ENCODE results near the gene FANCL.
"Not testable (repeated sequence)": the region's sequence is repeated elsewhere in the genome, so short reads cannot be mapped to it uniquely, and the experiment has no call there.

FANCL gene

DNA sequence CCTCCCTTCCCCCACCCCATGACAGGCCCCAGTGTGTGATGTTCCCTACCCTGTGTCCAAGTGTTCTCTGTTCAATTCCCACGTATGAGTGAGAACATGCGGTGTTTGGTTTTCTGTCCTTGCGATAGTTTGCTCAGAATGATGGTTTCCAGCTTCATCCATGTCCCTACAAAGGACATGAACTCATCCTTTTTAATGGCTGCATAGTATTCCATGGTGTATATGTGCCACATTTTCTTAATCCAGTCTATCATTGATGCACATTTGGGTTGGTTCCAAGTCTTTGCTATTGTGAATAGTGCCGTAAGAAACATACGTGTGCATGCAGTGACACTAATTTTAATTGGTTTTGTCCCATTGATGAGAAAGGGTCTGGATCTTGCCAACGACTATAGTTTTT lies 95.4 kb downstream of the FANCL start:
- DNase-seq (ENCODE audit: low spot score) = not testable (repeated sequence)

GRCh38 chr2:58140508-58141072 lies 100.5 kb downstream of the FANCL start:
- DNase-seq (ENCODE audit: low spot score) = peak; percentile 44

GRCh38 chr2:58138396-58139030 lies 102.6 kb downstream of the FANCL start:
- no peak for DNase-seq (ENCODE audit: low spot score)

DNA sequence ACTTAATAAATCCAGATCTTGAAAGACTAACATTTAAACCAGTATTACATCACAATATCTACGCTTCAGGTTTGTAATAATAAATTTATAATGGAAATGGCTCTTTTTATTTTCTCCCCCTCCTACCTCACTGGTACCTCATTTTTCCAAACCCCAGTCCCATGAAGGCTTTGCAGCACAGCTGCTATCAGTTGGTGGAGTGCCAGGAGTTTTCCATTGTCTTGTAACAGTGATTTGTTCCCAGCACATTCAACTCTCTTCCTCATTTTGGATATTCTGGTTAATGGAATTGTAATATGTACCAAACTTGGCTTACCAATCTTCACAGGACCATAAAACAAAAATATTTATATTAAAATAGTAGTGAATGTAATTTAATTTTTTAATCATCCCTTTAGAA lies 103.3 kb downstream of the FANCL start:
- no peak for DNase-seq (ENCODE audit: low spot score)

DNA sequence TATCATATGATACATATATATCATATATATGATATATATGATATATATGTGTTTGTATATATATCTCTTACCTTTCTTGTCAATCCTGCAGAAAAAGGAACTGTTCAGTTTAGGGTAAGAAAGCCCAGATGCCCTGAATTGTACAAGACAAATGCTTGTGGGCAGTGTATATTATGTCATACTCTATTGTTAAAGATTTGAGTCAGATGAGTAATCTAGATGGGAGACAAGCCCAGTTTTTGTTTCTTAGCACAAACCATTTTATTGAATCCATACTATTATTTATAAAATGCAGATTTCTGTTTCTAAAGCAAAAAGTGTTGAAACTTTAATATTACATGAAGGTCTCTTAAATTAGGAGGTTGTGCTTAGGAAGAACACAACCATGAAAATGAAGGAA lies 103.9 kb downstream of the FANCL start:
- DNase-seq (ENCODE audit: low spot score) = peak; percentile 64

DNA sequence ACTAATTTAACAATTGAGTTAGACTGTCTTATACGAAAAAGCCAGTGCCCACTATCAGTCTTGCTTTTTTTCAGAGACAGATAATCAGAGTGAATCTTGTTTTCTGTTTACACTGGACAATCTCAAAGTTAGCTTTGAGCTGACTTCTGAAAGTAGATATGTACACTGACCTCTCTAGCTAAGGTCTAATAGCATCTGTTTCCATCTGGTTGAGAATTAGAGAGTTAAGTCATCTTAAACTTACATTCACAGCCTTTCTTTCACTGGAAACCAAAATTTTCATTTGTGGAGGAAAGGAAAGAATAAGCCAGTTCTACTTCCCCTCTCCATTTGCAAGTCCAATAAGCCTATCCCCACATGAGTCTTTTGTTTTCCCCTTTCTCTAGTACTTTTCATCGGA lies 105.3 kb downstream of the FANCL start:
- no peak for DNase-seq (ENCODE audit: low spot score)

DNA sequence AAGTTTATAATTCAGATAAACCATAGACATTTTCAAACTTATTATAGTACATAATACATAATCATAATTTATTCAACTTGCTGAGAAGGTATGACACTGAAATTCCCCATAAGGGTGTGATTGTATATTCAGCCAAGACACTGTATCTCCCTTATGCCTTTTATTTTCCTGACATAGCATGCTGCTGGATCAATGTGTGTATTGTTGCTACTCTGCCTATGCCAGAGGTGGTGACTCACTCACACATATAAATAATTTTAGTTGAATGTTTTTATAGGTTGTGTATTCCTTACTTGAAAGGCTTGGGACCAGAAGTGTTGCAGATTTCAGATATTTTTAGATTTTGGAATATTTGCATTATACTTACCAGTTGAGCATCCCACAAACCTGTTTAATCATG lies 107.7 kb downstream of the FANCL start:
- no peak for DNase-seq (ENCODE audit: low spot score)

DNA sequence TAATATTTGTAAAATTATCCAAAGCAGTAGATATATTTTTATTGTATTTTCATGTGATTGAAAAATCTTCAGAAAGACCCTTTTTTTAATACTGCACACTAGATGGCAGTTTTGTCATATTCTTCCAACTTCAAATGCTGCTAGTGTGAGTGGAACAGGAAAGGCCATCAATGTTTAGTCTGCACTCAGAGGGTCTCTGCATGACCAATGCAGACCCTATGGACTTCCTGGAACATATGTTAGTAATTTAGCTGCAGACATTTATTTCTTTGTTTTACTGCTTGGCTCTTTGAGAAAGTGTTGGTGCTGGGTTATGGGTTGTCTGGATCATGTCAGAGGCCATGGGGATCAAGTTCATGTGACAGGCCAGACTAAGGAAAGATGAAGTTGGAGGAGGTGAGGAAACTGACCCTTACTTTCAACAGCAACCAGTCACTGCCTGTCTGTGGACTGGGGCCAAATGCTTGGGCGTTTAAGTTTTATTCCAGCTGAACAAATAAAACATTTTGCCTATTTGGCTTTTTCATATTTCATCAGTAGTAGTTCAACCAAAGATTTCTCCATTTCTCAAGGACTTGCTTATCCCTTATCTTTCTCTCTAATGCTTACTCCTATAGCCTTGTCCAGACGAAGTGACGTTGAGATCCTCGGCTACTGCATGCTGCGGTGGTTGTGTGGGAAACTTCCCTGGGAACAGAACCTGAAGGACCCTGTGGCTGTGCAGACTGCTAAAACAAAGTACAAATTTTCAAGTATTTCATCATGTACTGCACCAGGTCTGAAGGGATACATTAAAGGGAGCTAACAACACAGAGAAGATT lies 109.7 kb downstream of the FANCL start:
- DNase-seq (ENCODE audit: low spot score) = no peak

DNA sequence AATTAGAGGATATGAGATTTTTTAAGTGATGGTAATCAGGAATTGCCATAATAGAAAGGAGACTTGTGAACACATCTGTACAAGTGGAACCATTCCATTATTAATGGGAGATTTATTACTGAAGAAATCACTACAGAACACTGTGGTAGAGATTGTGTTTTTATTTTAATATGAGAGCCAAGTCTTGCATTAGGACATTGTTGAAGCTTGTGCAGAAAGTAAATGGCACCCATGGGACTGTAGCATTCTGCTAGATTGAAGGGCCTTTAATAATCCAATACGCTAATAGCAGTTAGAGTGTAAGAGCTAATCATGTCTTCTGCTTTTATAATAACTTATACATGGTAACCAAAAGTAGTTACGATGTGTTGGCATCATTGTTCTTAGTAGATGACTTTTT lies 110.9 kb downstream of the FANCL start:
- DNase-seq (ENCODE audit: low spot score) = no peak

GRCh38 chr2:58127111-58127510 lies 114.0 kb downstream of the FANCL start:
- DNase-seq (ENCODE audit: low spot score) = no peak

DNA sequence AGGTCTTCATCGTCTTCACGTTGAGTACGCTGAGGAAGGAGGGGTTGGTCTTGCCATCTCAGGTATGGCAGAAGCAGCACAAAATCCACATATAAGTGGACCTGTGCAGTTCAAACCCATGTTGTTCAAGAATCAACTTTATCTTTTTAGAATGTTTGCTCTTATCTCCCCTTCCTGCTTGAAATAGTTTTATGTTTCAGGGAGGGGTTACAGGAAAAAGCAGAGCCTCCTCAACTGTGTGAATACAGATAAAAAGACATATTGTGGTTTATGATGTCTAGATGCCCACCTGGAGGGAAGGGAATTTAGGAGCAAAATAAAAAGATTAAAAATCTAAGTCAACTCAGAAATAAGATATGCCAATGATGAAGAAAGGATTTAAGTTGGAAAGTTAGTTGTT lies 118.6 kb downstream of the FANCL start:
- no peak for DNase-seq (ENCODE audit: low spot score)

- DNase-seq (ENCODE audit: low spot score) = no peak
Measured at GRCh38 chr2:58122040-58122439, 119.1 kb downstream of the FANCL start.

GRCh38 chr2:58120626-58121229 lies 120.4 kb downstream of the FANCL start:
- DNase-seq (ENCODE audit: low spot score) = no peak

DNA sequence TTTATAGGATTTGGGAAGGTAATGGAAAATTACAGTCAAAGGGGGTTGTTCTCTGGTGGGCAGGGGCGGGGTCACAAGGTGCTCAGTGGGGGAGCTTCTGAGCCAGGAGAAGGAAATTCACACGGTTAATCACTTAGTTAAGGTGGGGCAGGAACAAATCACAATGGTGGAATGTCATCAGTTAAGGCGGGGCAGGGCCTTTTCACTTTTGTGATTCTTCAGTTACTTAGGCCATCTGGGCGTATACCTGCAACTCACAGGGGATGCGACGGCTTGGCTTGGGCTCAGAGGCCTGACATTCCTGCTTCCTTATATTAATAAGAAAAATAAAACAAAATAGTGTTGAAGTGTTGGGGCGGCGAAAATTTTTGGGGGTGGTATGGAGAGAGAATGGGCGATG lies 127.6 kb downstream of the FANCL start:
- DNase-seq (ENCODE audit: low spot score) = not testable (repeated sequence)

GRCh38 chr2:58110765-58111164 lies 130.4 kb downstream of the FANCL start:
- no peak for DNase-seq (ENCODE audit: low spot score)

- DNase-seq (ENCODE audit: low spot score) = no peak
Measured at GRCh38 chr2:58109481-58109880, 131.6 kb downstream of the FANCL start.

Data from AG08395 (cell line).